ENCODE measurements around the gene PLS1.

DNA sequence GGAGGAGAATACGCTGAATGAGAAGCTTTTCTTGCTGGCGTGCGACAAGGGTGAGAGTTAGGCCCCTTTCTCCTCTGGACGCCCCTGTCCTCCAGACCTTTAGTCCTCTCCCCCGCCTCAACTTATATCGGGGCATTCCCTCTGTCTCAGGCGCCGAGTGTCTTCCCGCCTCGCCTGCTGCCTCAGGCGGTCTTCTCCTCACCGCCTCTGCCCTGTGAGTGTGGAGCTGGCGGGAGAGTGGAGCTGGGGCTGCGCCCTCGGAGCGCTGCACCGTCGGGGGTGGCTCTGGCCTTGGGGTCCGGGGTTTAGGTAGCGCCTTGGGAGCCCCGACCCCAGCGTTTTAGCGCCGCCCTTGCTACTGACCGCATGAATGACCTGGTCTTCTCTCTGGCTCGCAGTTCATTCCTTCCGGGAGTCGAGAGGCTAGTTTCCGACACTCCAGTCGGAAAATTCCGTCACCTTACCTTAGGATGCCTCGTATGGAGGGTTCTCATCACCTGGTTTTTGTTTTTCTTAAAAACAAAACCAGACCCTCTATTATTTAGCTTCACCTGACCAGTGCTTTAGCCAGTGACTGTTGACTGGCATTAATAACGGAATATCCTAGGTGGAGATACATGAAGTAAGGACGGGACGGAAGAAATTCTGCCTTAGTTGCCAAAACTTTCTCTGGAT, 128.6 kb downstream of the PLS1 start:
- TF ChIP-seq, protein P1, sequence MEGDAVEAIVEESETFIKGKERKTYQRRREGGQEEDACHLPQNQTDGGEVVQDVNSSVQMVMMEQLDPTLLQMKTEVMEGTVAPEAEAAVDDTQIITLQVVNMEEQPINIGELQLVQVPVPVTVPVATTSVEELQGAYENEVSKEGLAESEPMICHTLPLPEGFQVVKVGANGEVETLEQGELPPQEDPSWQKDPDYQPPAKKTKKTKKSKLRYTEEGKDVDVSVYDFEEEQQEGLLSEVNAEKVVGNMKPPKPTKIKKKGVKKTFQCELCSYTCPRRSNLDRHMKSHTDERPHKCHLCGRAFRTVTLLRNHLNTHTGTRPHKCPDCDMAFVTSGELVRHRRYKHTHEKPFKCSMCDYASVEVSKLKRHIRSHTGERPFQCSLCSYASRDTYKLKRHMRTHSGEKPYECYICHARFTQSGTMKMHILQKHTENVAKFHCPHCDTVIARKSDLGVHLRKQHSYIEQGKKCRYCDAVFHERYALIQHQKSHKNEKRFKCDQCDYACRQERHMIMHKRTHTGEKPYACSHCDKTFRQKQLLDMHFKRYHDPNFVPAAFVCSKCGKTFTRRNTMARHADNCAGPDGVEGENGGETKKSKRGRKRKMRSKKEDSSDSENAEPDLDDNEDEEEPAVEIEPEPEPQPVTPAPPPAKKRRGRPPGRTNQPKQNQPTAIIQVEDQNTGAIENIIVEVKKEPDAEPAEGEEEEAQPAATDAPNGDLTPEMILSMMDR (conservative IDR thresholded peaks at IDR 0.05) = no peak
- no peak for TF ChIP-seq EZH2 (IDR thresholded peaks at IDR 0.05; ENCODE audit: low read depth)

Measured in PC-9 (cell line).